HEK293T (cell line): ENCODE data around the gene SLC35E1.
"Not testable (repeated sequence)": the region's sequence is repeated elsewhere in the genome, so short reads cannot be mapped to it uniquely, and the experiment has no call there.

Source experiments
- FOXA1 ChIP-seq: fragments of 450-650 bp; IDR thresholded peaks from 2 replicates; pipeline ENCODE4 v1.6.1; 2016; ENCODE audit warnings: mild to moderate bottlenecking
- LEF1 ChIP-seq: fragments of 450-650 bp; IDR thresholded peaks from 2 replicates; pipeline ENCODE4 v1.6.1; 2017; ENCODE audit warnings: mild to moderate bottlenecking, borderline replicate concordance
- SP1 ChIP-seq: fragments of 450-650 bp; IDR thresholded peaks from 2 replicates; pipeline ENCODE4 v1.6.1; 2017
- ZNF384 ChIP-seq: fragments of 450-650 bp; IDR thresholded peaks from 2 replicates; pipeline ENCODE4 v1.6.1; 2016

DNA sequence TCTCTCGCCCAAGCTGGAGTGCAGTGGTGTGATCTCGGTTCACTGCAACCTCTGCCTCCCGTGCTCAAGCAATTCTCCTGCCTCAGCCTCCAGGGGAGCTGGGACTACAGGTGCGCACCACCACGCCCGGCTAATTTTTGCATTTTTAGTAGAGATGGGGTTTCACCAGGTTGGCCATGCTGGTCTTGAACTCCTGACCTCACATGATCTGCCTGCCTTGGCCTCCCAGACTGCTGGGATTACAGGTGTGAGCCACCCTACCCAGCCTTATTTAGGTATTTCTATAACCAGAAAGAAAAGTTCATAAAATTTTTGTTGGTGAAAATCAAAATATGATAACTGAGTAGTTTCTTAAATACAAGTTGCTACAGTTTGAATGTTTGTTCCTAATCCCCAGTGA lies 28.5 kb downstream of the SLC35E1 start:
- not testable (repeated sequence) for TF ChIP-seq ZNF384, LEF1, SP1, FOXA1
